ENCODE data around the gene KLK10. TPM values are rescaled to one million over a fixed set of nuclear protein-coding genes. Genes with fewer than 3 reads are reported as not detected.

Gene KLK10
- polyA plus RNA-seq, 5 donors = 0.48 to 1.2 (median 1.1) TPM

DNA sequence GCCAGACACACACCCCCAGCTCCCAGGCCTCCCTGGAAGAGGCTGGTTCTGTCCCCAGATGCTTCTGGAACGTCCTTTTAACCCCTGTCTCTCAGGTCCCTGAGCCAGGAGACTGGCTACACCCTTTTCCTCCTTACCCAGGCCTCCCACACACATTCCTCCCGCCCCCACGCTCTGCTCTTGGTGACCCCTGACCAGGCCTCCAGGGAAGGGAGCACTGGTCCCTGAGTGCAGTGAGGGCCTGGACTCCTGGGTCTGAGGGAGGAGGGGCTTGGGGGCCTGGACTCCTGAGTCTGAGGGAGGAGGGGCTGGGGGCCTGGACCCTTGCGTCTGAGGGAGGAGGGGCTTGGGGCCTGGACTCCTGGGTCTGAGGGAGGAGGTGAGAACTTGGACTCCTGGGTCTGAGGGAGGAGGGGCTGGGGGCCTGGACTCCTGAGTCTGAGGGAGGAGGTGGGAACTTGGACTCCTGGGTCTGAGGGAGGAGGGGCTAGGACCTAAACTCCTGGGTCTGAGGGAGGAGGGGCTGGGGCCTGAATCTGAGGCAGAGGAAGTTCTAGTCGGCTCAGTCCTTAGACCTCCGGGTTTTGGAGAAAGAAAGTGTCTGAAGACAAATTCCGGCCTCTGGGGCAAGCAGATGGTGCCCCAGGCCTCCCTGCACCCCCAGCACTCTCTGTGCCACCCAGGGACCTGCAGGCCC, 50.6 kb downstream of the KLK10 start:
- DNase-seq = no peak

DNA sequence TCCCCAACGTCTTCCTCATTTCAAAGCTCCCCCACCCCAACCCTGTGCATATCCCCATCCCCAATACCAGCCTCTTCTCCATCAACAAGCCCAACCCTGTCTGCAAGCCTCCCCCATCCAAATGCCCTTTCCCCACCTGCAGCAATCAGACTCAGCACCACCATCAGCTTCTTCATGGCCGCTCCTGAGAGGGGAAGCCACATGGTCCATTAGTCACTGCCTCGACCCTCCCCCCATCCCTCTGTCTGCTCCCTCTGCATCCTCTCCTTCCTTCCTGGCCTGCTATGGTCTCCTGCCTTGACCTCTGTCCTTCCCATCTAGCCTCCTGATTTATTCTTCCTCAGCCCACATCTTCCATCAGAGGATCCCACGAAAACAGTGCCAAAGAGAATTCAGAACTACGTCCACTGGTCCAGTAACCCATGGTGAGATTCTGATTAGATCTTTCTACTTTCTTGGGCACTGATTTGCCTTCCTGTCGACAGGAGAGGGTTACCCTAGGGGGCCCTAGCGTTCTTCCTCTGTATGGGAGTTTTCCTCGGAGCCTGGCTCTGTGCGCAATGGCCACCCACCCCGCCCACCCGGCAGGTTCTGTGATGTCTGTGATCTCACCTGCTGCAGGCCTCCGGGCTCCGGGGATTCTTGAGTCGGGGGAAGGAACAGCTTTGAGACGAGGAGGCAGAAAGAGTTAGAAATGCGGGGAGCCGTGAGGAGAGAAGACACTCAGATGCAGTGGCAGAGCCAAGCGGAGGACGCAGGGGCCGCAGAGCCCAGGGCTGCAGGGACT, 51.4 kb downstream of the KLK10 start:
- DNase-seq = no peak

DNA sequence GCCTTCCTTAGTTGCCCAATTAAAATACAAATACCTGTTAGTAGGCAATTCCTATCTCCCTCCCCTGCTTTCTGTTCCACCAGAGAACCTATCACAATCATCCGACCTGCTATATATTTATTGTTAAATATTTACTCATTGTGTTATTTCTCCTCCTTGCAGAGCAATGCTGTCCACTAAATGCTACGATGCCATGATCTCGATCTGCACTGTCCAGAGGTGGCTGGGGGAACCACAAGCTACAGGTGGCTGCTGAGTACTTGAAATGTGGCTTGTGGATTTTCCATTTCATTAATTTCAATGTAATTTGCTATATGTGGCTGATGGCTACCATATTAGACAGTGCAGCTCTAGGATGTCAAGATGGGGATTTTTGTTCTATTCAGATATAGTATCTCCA, 55.2 kb downstream of the KLK10 start:
- no peak for DNase-seq

DNA sequence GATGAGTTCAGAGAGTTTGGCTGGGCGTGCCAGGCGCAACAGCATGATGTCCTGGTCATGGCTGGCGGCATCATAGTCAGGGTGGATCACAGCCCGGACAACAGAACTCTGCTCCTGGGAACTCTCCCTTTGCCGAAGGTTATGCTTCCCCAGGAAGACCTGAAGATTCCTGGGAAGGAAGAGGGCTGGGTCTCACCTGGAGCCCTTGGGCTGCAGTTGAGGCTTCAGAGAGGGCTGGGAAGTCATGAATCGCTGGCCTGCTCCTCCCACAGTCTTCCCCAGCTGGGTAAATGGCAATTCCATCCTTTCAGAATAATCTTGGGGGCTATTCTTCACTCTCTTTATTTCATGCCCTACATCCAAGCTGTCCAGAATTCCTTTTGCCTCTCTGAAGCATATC, 56.1 kb downstream of the KLK10 start:
- no peak for DNase-seq

Other genes starting within 250 kb of the KLK10 start
- not detected for gene GPR32, start 249.2 kb downstream of the KLK10 start, polyA plus RNA-seq (ENCODE audit: insufficient read depth in 1 of 5, insufficient read length in 5 of 5, low replicate concordance in 1 of 5)
- under 1 TPM in 2 of 5 donors, not detected in 3; 0.18 to 0.19 TPM for gene ACP4, start 229.3 kb downstream of the KLK10 start, polyA plus RNA-seq (ENCODE audit: insufficient read depth in 1 of 5, insufficient read length in 5 of 5, low replicate concordance in 1 of 5)
- gene KLK1, start 195.9 kb downstream of the KLK10 start, polyA plus RNA-seq (ENCODE audit: insufficient read depth in 1 of 5, insufficient read length in 5 of 5, low replicate concordance in 1 of 5) = under 1 TPM; 0.39 to 0.94 (median 0.80) TPM
- gene KLK15, start 186.1 kb downstream of the KLK10 start, polyA plus RNA-seq (ENCODE audit: insufficient read depth in 1 of 5, insufficient read length in 5 of 5, low replicate concordance in 1 of 5) = not detected
- gene KLK3, start 164.8 kb downstream of the KLK10 start, polyA plus RNA-seq (ENCODE audit: insufficient read depth in 1 of 5, insufficient read length in 5 of 5, low replicate concordance in 1 of 5) = not detected
- gene KLK2, start 146.3 kb downstream of the KLK10 start, polyA plus RNA-seq (ENCODE audit: insufficient read depth in 1 of 5, insufficient read length in 5 of 5, low replicate concordance in 1 of 5) = under 1 TPM in 3 of 5 donors, not detected in 2; 0.16 to 0.24 (median 0.17) TPM
- gene KLK4, start 108.3 kb downstream of the KLK10 start, polyA plus RNA-seq (ENCODE audit: insufficient read depth in 1 of 5, insufficient read length in 5 of 5, low replicate concordance in 1 of 5) = not detected
- gene KLK5, start 66.7 kb downstream of the KLK10 start, polyA plus RNA-seq (ENCODE audit: insufficient read depth in 1 of 5, insufficient read length in 5 of 5, low replicate concordance in 1 of 5) = under 1 TPM; 0.18 to 0.93 (median 0.56) TPM
- gene KLK6, start 50.1 kb downstream of the KLK10 start, polyA plus RNA-seq (ENCODE audit: insufficient read depth in 1 of 5, insufficient read length in 5 of 5, low replicate concordance in 1 of 5) = under 1 TPM in 4 of 5 donors, not detected in 1; 0.15 to 0.37 (median 0.32) TPM
- under 1 TPM in 3 of 5 donors, not detected in 2; 0.12 to 0.31 (median 0.14) TPM for gene KLK7, start 35.8 kb downstream of the KLK10 start, polyA plus RNA-seq (ENCODE audit: insufficient read depth in 1 of 5, insufficient read length in 5 of 5, low replicate concordance in 1 of 5)
- gene KLK8, start 18.1 kb downstream of the KLK10 start, polyA plus RNA-seq (ENCODE audit: insufficient read depth in 1 of 5, insufficient read length in 5 of 5, low replicate concordance in 1 of 5) = under 1 TPM in 1 of 5 donors, not detected in 4; 0.46 TPM
- 1 to 10 TPM; 2.1 to 5.0 (median 3.6) TPM for gene KLK11, start 6.9 kb upstream of the KLK10 start, polyA plus RNA-seq (ENCODE audit: insufficient read depth in 1 of 5, insufficient read length in 5 of 5, low replicate concordance in 1 of 5)
- gene KLK12, start 15.3 kb upstream of the KLK10 start, polyA plus RNA-seq (ENCODE audit: insufficient read depth in 1 of 5, insufficient read length in 5 of 5, low replicate concordance in 1 of 5) = under 1 TPM; 0.39 to 0.76 (median 0.59) TPM
- under 1 TPM; 0.30 to 0.76 (median 0.38) TPM for gene KLK13, start 45.4 kb upstream of the KLK10 start, polyA plus RNA-seq (ENCODE audit: insufficient read depth in 1 of 5, insufficient read length in 5 of 5, low replicate concordance in 1 of 5)
- under 1 TPM in 4 of 5 donors, not detected in 1; 0.13 to 0.31 (median 0.23) TPM for gene KLK14, start 63.2 kb upstream of the KLK10 start, polyA plus RNA-seq (ENCODE audit: insufficient read depth in 1 of 5, insufficient read length in 5 of 5, low replicate concordance in 1 of 5)
- 1 to 10 TPM; 1.7 to 4.4 (median 2.2) TPM for gene CTU1, start 88.7 kb upstream of the KLK10 start, polyA plus RNA-seq (ENCODE audit: insufficient read depth in 1 of 5, insufficient read length in 5 of 5, low replicate concordance in 1 of 5)
- 1 to 10 TPM in 2 of 5 donors, under 1 TPM in 3; 0.64 to 1.3 (median 0.84) TPM for gene SIGLEC9, start 105.2 kb upstream of the KLK10 start, polyA plus RNA-seq (ENCODE audit: insufficient read depth in 1 of 5, insufficient read length in 5 of 5, low replicate concordance in 1 of 5)
- under 1 TPM; 0.54 to 0.82 (median 0.66) TPM for gene SIGLEC7, start 122.6 kb upstream of the KLK10 start, polyA plus RNA-seq (ENCODE audit: insufficient read depth in 1 of 5, insufficient read length in 5 of 5, low replicate concordance in 1 of 5)
- 1 to 10 TPM; 2.5 to 4.2 (median 3.5) TPM for gene CD33, start 205.4 kb upstream of the KLK10 start, polyA plus RNA-seq (ENCODE audit: insufficient read depth in 1 of 5, insufficient read length in 5 of 5, low replicate concordance in 1 of 5)
- not detected for gene SIGLECL1, start 231.4 kb upstream of the KLK10 start, polyA plus RNA-seq (ENCODE audit: insufficient read depth in 1 of 5, insufficient read length in 5 of 5, low replicate concordance in 1 of 5)